Panc1 (cell line): Measurements from ENCODE around the gene RNPS1.

Experiments used
- POLR2AphosphoS5 ChIP-seq: IDR thresholded peaks from 2 replicates; pipeline ENCODE4 v1.6.1; 2012; ENCODE audit warnings: mild to moderate bottlenecking, low read depth, low read length, moderate library complexity
- TF ChIP-seq, protein P1 (sequence below): fragments of 450-650 bp; IDR thresholded peaks from 2 replicates; pipeline ENCODE4 v1.5.1; 2017; ENCODE audit warnings: mild to moderate bottlenecking

- TF ChIP-seq, protein P1, sequence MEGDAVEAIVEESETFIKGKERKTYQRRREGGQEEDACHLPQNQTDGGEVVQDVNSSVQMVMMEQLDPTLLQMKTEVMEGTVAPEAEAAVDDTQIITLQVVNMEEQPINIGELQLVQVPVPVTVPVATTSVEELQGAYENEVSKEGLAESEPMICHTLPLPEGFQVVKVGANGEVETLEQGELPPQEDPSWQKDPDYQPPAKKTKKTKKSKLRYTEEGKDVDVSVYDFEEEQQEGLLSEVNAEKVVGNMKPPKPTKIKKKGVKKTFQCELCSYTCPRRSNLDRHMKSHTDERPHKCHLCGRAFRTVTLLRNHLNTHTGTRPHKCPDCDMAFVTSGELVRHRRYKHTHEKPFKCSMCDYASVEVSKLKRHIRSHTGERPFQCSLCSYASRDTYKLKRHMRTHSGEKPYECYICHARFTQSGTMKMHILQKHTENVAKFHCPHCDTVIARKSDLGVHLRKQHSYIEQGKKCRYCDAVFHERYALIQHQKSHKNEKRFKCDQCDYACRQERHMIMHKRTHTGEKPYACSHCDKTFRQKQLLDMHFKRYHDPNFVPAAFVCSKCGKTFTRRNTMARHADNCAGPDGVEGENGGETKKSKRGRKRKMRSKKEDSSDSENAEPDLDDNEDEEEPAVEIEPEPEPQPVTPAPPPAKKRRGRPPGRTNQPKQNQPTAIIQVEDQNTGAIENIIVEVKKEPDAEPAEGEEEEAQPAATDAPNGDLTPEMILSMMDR = no peak
- no peak for TF ChIP-seq POLR2AphosphoS5
Measured at GRCh38 chr16:2275476-2276367, 7.8 kb upstream of the RNPS1 start.
